ENCODE results near the gene C8B.

Gene C8B

GRCh38 chr1:56897150-56898004, 68.4 kb downstream of the C8B start:
- DNase-seq (ENCODE audit: low spot score): peak; percentile 84

DNA sequence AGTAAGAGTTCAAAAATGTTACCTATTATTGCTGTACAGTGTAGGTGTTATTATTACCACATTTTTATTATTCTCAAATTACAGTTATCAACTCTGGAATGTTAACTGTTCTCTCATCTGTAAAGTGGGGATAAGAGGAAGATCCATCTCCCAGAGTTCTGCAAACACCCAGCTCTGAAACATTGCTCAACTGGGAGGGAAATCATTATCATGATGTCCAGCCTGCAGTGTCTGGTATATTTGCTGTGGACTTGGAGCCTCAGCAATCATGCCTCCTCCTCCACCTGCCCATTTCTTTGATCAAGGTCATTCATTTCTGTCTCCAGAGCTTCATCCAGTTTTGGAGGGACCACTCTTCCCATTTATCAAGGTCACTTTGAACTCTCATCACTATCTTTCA, 71.8 kb downstream of the C8B start:
- DNase-seq (ENCODE audit: low spot score): no peak

- DNase-seq (ENCODE audit: low spot score): no peak
Measured at GRCh38 chr1:56890229-56890628, 75.6 kb downstream of the C8B start.

- no peak for DNase-seq (ENCODE audit: low spot score)
Measured at GRCh38 chr1:56881417-56881816, 84.4 kb downstream of the C8B start.

GRCh38 chr1:56880774-56881173, 85.0 kb downstream of the C8B start:
- DNase-seq (ENCODE audit: low spot score): no peak
